HG03354 (cell line): Measurements from ENCODE around the gene CERS1.

Experiments used
- ATAC-seq: cut with Tn5 transposase; IDR thresholded peaks from one replicate; pipeline ENCODE4 v1.9.1; 2021; ENCODE audit warnings: mild to moderate bottlenecking; ENCODE audit not compliant: unreplicated experiment, poor library complexity, severe bottlenecking

CERS1 gene

DNA sequence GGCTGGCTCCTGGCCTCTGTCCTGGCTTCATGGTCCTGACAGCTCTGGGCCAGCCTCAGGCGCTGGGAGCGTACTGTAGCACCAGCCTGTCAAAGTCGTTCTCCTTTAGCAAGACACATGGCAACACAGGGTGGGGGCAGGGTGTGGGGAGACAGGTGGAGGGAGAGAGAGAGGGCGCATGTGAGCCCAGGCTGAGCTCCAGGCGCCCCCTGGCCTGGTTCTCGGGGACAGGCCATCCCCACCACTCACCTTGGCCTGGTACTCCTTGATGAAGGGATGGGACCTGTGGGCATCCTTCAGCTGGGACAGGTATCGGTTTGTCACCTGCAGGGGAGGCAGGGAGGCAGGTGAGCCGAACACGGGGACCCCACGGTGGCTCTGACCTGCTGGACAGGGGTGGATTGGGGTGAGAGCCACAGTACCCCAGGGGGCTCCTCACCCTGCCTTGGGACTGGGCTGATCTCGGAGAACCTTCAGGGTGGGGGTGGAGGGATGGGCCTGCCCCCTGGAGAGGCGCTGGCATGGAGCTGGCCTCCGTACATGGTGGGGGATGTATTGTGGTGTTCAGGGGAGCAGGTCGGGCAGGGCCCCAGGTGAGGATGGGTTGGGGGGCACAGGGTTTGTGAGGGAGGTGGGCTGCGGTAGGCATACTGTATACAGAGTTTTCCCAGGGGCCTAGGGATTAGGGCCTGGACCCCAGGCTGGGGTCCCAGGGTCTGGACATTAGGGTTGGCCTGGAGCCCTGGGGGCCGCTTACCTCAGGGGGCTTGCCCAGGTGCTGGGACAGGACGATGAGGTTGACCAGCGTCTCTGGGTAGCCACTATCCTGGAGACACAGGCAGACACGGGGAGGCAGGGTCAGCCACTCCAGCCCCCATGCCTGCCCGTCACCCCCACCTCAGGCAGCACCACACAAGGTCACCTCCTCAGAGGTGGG is 3.9 kb upstream of the CERS1 start:
- no peak for ATAC-seq

- ATAC-seq = no peak
Measured at GRCh38 chr19:18898607-18899408, 2.9 kb upstream of the CERS1 start.

- no peak for ATAC-seq
Measured at GRCh38 chr19:18898081-18898606, 2.2 kb upstream of the CERS1 start.

DNA sequence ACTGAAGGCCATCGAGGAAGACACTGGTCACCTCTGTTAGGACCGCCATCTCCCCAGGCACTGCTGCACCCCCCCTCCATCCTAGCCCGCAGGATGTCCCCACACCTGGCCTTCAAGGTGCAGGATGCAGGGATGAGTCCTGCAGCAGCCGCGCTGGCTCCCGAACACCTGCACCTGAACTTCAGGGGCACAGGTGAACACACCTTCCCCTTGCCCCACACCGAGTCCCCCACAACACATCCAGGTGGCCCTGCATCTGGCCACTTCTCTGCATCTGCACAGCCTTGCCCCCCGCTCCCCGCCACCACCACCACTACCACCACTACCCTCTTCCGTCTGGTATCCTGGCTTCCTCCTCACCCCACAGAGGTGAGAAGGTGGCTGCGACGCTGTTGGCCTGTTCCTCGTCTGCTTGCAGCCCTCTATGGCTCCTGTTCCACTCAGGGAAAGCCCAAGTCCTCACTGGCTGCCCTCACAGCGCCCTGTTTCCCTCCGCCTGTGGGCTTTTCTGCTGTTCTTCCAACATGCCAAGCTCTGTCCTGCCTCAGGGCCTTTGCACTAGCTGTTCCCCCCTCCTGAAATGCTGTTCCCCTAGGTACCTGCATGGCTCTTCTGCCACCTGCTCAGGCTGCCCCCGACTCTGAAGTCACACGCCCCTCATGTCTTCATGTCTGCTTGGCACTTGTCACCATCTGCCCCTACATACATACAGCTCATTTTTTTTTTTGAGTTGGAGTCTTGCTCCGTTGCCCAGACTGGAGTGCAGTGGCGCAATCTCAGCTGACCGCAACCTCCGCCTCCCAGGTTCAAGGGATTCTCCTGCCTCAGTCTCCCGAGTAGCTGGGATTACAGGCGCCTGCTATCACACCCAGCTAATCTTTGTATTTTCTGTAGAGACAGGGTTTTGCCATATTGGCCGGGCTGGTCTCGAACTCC is 1.4 kb upstream of the CERS1 start:
- no peak for ATAC-seq

DNA sequence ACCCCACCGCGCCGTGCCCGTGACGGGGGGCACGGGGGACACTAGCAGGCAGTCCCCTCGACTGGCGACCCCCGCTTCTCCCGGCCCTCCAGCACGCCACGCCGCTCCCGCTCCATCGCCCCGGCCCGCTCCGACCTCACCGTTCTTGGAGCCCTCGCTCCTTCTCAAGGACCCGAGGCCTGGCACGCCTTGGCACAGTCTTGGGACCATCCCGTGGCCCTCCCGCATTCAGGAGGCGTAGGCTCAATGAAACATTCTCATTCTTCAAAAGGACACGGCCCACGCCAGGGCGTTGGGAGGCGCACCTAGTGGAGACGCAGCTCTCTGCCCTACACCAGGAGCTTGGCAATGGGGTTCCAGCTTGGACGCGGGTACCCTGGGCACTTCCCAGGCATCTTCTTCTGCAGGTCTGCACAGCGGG is 473 bp upstream of the CERS1 start:
- no peak for ATAC-seq

DNA sequence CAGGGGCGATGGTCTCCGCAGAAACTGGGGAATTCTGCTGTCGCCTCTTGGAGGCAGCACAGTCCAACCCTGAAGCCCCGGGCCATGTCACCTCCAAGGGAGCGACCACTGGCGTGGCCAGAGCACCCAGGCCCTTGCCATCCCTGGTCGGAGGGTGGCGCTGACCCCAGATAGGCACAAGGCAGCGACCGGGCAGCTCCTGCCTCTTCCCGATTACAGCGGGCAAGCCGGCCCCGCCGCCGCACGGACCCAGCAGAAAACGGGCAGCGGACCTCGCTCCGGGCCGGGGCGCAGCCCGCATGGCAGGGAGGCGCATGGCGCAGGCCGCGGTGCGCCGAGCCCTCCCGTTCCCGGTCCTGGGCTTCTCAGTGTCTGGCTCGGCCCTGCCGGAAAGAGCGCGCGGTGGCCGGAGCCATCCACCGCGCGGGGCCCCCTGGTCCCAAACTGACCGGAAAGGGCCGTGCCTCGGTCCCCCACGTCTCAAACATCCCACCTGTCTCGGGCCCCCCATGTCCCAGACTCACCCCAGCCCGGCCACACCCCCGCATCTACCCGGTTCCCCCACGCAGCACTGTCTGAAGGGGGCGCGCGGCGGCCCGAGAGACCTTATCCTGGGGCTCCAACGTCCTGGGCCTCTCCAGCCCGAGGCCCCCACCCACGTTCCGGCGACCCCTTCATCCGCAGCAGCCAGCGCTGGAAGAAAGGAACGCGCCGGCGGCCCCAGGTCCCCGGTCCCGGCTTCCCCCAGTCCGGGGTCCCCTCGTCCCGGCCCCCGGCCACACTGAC is 727 bp downstream of the CERS1 start:
- ATAC-seq = no peak

DNA sequence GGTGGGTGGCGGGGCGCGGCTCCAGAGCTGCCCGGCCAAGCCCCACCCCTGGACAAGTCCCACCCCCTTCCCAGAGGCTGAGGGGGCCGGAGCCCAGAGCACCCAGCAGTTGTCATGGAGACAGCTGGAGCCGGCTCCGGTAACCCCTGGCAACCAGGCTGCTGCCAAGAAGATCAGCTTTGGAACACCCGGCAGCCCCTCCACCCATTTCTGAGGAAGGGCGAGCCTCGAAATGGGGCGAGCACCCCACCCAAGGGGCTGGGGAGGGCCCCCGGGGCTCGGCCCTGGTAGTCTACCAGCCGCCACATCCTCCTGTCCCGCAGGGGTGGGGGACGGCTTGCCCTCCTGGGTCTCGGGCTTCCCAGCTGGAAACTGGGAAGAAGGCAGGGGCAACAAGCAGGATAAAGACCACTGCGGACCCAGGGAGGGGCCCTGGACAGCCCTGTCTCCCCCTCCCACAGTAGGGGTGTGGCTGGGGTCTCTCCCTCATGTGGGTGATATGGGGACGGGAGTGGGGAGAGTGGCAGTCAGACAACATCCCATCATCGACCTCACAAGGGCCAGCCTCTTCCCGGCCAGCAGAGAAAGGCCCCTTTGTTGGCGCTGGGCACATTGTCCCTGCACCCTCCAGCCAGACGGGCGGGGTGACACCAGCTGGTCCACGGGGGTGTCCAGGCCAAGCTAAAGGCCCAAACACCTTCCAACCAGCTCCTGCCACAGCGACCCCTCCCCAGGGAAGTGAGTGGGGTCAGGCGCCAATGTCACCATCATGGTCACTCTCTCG is 1.5 kb downstream of the CERS1 start:
- no peak for ATAC-seq

DNA sequence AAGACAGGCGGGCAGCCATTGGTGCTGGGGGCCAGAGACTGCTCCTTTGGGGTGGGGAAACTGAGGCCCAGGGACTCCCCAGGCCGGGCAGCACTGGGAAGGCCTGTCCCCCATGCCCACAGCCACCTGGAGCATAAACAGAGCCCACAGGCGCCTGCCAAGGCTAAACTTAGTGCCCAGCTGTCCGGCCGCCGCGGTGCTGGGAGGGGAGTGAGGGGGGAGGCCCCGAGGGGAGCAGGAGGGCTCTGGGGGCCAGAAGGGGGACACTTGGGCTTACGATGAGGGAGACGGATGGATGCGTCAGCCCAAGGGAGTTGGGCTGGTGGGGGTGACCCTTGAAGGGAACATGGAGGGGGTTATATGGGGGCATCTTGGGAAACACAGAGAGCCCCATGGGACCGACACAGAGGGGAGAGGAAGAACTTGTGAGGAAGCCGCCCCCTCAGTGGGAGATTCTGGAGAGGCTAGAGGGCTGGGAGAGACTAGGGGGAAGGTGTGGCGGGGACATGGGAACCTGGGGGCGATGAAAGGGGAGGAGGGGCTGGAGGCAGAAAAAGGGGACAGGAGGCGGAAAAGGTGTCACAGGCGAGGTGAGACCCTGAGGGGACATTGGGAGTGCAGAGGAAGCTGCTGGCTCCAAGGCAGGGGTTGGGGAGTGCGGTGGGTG is 2.2 kb downstream of the CERS1 start:
- ATAC-seq = no peak

- ATAC-seq = no peak
Measured at GRCh38 chr19:18889949-18890745, 5.8 kb downstream of the CERS1 start.

DNA sequence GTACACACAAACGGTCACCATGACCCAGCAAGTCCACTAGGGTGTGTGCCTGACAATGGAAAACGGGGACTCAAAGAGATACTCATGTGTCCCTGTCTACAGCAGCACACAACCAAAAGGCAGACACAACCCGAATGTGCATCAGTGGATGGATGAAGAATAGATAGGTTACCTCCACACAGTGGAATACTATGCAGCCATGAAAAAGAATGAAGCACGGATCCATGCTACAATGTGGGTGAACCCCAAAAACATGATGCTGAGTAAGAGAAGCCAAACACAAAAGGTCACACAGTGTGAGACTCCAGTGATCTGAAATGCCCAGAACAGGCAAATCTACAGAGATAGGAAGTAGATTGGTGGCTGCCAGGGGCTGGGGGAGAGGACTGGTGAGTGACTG is 9.0 kb downstream of the CERS1 start:
- no peak for ATAC-seq

GRCh38 chr19:18883526-18884304 is 12.2 kb downstream of the CERS1 start:
- ATAC-seq = no peak

- ATAC-seq = no peak
Measured at GRCh38 chr19:18881491-18881890, 14.5 kb downstream of the CERS1 start.

GRCh38 chr19:18879579-18880373 is 16.2 kb downstream of the CERS1 start:
- ATAC-seq = no peak

DNA sequence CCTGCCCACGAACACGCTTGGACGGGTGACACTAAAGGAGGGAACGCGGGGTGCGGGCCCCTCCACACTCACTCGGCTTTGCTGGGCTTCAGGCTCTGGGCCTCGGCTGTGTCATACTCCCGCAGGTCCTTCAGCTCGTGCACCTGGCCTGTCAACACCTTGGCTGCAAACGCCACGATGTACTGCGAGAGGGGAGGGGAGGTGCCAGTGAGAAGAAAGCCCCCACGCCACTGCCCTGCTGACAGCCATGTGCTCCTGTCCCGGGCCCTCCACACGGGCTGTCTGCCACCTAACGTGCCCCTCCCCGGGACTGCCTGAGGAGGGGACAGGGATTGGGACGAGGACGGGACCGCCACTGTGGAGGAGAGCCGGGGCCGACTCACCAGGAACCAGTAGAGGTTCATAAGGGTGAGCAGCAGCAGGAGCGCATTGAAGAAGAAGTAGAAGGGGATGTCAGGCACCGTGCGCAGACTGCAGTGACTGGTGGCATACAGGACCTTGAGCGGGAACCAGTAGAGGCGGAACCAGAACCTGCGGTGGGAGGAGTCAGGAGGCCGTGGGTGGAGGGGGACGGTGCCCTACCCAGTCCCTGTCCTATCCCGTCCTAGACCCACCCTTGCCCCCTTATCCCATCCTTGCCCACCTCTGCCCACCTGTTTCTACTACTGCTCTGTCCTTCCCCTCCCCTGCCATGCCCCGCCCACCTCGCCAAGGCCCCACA is 16.9 kb downstream of the CERS1 start:
- no peak for ATAC-seq
